GM12892 (cell line): ENCODE results near the gene IMMP2L.
"Not testable (repeated sequence)": the region's sequence is repeated elsewhere in the genome, so short reads cannot be mapped to it uniquely, and the experiment has no call there.

ENCODE experiments used
- POLR2A ChIP-seq: IDR thresholded peaks from 2 replicates; pipeline ENCODE4 v1.6.1; 2011; ENCODE audit warnings: low read depth, low read length, control low read depth
- TAF1 ChIP-seq: IDR thresholded peaks from 2 replicates; pipeline ENCODE4 v1.6.1; 2011; ENCODE audit warnings: low read depth, mild to moderate bottlenecking, control low read depth, low read length, borderline replicate concordance

GRCh38 chr7:111465774-111466173 is 96.5 kb downstream of the IMMP2L start:
- TF ChIP-seq TAF1, POLR2A: not testable (repeated sequence)
